Tibial artery (tissue), 4 donors: ENCODE results near the gene LKAAEAR1.
"Not testable (repeated sequence)": the region's sequence is repeated elsewhere in the genome, so short reads cannot be mapped to it uniquely, and the experiment has no call there.

Experiments
- DNase-seq, 2 donors: peaks; one replicate each; pipeline ENCODE4 v3.0.0-alpha.2; 2019
- H3K27ac ChIP-seq, 2 donors: fragments of 200-600 bp; sonication (generic) in 1 of 2; 1 replicate in 1 of 2; 2 replicates in 1 of 2; pipeline ENCODE4 v1.5.1; 2018 to 2019; ENCODE audit warnings: mild to moderate bottlenecking in 1 of 2
- H3K27me3 ChIP-seq, 2 donors: fragments of 200-600 bp; sonication (generic) in 1 of 2; one replicate each; pipeline versions ENCODE4 v1.5.1 to v1.6.0; 2016 to 2019
- H3K36me3 ChIP-seq, 3 donors: fragments of 200-600 bp; sonication (generic) in 2 of 3; one replicate each; pipeline ENCODE4 v1.5.1; 2016 to 2019; ENCODE audit warnings: mild to moderate bottlenecking in 2 of 3
- H3K4me1 ChIP-seq, 4 donors: fragments of 200-600 bp; sonication (generic) in 2 of 4; 1 replicate in 3 of 4; 2 replicates in 1 of 4; pipeline ENCODE4 v1.5.1; 2016 to 2019
- H3K4me3 ChIP-seq, 2 donors: fragments of 200-600 bp; sonication (generic) in 1 of 2; 1 replicate in 1 of 2; 2 replicates in 1 of 2; pipeline ENCODE4 v1.5.1; 2018 to 2019; ENCODE audit warnings: mild to moderate bottlenecking in 2 of 2
- H3K9me3 ChIP-seq, 3 donors: fragments of 200-600 bp; sonication (generic) in 1 of 3; one replicate each; pipeline ENCODE4 v1.5.1; 2016 to 2019
- intact Hi-C: fragments of 100-400 bp; cut with DNase I; formaldehyde crosslinking; loops from one replicate; pipeline ENCODE4 v1.15.0; 2023; ENCODE audit warnings: low total_unique reads
- TF ChIP-seq, protein P1 (sequence below), 2 experiments: fragments of 200-600 bp in 1 of 2; fragments of 450-650 bp in 1 of 2; IDR thresholded peaks; one replicate each; pipeline ENCODE4 v1.5.1; 2017 to 2019; ENCODE audit warnings: antibody characterized with exemption in 2 of 2, mild to moderate bottlenecking in 1 of 2, moderate library complexity in 1 of 2

Gene LKAAEAR1

DNA sequence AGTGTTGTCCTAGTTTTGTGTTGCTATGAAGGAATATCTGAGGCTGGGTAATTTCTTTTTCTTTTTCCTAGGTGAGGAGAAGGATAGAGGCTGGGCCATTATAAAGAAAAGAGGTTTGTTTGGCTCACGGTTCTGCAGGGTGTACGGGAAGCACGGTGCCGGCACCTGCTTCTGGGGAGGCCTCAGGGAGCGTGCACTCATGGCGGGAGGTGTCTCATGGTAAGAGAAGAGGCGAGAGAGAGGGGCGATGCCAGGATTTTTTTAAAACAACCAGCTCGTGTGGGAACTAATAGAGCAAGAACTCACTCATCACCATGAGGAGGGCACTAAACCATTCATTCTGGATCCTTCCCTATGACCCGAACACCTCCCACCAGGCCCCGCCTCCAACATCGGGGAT lies 37.4 kb upstream of the LKAAEAR1 start:
- Histone ChIP-seq H3K36me3 (no peaks in the 10 kb centered on the region), H3K9me3 (no peaks in the 10 kb centered on the region), H3K4me1 (peaks cover 0 to 9% (median 5%) of the 10 kb centered on the region in 4 donors), H3K27ac (no peak overlapping the region), H3K27me3 (peaks cover 0 to 29% of the 10 kb centered on the region in 2 donors), H3K4me3 (no peak overlapping the region)
- intact Hi-C loops, result no loop called here
- peak in 1 of 2 donors; percentile 38 for DNase-seq
- TF ChIP-seq, protein P1, sequence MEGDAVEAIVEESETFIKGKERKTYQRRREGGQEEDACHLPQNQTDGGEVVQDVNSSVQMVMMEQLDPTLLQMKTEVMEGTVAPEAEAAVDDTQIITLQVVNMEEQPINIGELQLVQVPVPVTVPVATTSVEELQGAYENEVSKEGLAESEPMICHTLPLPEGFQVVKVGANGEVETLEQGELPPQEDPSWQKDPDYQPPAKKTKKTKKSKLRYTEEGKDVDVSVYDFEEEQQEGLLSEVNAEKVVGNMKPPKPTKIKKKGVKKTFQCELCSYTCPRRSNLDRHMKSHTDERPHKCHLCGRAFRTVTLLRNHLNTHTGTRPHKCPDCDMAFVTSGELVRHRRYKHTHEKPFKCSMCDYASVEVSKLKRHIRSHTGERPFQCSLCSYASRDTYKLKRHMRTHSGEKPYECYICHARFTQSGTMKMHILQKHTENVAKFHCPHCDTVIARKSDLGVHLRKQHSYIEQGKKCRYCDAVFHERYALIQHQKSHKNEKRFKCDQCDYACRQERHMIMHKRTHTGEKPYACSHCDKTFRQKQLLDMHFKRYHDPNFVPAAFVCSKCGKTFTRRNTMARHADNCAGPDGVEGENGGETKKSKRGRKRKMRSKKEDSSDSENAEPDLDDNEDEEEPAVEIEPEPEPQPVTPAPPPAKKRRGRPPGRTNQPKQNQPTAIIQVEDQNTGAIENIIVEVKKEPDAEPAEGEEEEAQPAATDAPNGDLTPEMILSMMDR (IDR thresholded peaks at IDR 0.05), result no peak

DNA sequence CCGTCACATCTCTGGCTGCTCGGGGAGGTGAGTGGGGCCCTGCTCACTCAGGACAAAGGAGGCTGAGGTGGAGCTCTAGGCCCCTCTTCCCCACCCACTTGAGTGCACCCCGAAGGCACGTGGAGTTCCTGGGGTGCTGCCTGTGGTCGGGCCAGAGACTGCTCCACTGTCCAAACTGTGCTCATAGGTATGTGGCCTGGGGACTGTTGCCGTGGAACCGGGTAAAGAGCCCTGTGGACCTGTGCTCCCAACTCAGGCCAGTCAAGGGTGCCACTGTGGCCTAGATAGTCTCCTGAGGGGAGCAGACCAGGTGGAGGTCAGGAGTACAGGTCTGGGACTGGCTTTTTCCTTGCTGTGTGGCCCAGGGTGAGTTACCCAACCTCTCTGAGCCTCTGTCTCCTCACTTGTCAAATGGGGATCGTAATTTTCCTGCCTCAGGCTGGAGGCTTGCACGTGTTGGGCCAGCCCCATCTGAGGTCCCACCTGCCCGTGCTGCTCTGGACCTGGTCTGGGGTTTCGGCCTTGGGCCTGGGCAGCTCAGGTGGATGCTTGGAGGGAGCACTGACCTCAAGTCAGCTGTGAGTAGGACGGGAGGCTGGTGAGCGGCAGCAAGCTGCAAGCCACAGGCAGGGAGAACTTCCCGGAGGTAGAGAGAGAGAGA lies 35.6 kb upstream of the LKAAEAR1 start:
- DNase-seq, result peak in 1 of 2 donors; percentile 54
- H3K36me3 ChIP-seq, result no peaks in the 10 kb centered on the region
- H3K4me1 ChIP-seq, result peaks cover 0 to 9% (median 5%) of the 10 kb centered on the region in 4 donors
- TF ChIP-seq, protein P1 (IDR thresholded peaks at IDR 0.05), result no peak
- no peak overlapping the region for H3K27ac ChIP-seq
- intact Hi-C loops, result no loop called here
- H3K9me3 ChIP-seq, result no peaks in the 10 kb centered on the region
- peaks cover 0 to 31% of the 10 kb centered on the region in 2 donors for H3K27me3 ChIP-seq
- no peak overlapping the region for H3K4me3 ChIP-seq

DNA sequence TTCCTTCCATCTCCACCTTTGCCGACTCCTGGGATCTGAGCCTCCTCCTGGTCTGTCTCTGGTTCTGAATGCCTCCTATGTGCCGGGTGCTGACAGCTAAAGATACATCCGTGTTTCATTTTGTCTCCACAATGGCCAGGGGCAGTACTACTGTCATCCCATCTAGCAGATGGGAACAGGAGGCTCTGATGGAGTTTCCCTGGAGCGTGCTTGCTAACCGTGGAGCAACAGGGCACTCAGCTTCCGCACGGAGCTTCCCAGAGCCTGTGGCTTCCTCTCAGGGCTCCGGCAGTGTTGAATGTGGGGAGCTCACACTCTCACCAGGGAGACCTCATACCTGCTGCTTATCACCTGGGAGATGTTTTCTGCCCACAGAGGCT lies 35.1 kb upstream of the LKAAEAR1 start:
- no peak overlapping the region for H3K27ac ChIP-seq
- H3K4me1 ChIP-seq, result peaks cover 0 to 9% (median 5%) of the 10 kb centered on the region in 4 donors
- H3K36me3 ChIP-seq, result no peaks in the 10 kb centered on the region
- intact Hi-C loops, result no loop called here
- TF ChIP-seq, protein P1 (IDR thresholded peaks at IDR 0.05), result no peak
- no peak for DNase-seq
- H3K4me3 ChIP-seq, result no peak overlapping the region
- peaks cover 0 to 31% of the 10 kb centered on the region in 2 donors for H3K27me3 ChIP-seq
- no peaks in the 10 kb centered on the region for H3K9me3 ChIP-seq

DNA sequence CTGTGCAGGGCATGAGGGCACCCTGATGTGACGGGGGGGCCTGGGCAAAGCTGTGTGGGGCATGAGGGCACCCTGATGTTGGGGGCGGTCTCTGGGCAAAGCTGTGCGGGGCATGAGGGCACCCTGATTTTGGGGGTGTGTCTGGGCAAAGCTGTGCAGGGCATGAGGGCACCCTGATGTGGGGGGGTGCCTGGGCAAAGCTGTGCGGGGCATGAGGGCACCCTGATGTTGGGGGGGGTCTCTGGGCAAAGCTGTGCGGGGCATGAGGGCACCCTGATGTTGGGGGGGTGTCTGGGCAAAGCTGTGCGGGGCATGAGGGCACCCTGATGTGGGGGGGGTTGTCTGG lies 33.2 kb upstream of the LKAAEAR1 start:
- H3K36me3 ChIP-seq, H3K4me3 ChIP-seq, DNase-seq, H3K9me3 ChIP-seq, intact Hi-C loops, H3K4me1 ChIP-seq, H3K27ac ChIP-seq: not testable (repeated sequence)
- peaks cover 0 to 31% of the 10 kb centered on the region in 2 donors for H3K27me3 ChIP-seq

DNA sequence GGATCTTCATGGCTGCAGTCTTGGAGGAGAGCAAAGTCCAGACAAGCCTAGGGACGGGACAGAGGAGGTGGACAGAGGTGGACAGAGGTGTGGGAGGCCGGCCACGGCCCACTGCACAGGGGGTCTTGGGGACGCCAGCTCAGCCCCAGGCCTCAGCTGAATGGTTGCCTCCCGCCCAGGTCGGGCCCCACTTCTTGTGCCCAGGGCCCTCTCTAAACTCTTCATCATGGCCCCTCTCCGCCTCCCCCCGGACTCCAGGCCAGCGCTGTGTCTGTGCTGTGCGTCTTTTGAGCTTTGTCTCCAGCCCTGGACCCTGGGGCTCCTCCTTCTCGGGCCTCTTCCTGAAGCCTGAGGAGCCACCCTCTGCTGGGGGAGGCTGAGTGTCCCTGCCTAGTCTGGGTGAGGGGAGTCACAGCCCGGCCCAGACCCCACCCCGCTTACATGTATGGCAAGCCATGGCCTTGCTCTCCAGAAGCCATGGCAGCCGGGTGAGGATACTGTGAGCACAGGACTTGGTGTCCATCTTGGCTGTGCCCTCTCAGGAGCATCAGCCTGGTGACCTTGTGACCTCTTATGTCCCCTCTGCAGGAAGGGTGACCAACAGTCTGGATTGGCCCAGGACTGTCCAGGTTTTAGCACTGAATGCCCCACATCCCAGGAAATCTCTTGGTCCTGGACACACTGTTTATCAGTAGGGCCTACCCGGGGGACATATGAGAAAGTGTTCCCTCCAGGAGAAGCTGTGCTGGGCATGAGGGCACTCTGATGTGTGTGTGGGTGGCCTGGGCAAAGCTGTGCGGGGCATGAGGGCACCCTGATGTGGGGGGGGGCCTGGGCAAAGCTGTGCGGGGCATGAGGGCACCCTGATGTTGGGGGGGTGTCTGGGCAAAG lies 32.6 kb upstream of the LKAAEAR1 start:
- H3K27ac ChIP-seq, result no peak overlapping the region
- TF ChIP-seq, protein P1 (IDR thresholded peaks at IDR 0.05), result no peak
- intact Hi-C loops, result no loop called here
- no peaks in the 10 kb centered on the region for H3K9me3 ChIP-seq
- peaks cover 0 to 9% (median 5%) of the 10 kb centered on the region in 4 donors for H3K4me1 ChIP-seq
- peaks cover 0 to 28% of the 10 kb centered on the region in 2 donors for H3K27me3 ChIP-seq
- DNase-seq, result peak in 1 of 2 donors; percentile 53
- no peaks in the 10 kb centered on the region for H3K36me3 ChIP-seq
- no peak overlapping the region for H3K4me3 ChIP-seq

DNA sequence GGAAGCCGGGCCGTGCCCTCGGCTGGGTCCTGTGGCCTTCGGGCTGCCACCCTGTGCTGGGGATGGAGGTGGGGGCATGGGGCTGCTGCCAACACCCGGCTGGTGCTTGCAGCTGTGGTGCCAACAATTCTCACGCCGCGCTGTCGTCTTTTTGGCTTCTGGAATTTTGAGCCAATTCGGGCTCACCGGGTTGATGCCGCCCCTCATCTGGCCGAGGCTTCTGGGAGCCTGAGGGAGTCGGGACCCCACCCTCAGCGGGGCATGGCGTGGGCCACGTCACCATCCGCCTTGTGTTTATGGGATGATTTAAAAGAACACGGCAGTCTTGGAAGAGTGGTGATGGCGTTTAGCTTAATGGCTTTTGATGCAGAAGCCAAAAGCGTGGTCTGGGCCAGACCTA lies 31.8 kb upstream of the LKAAEAR1 start:
- TF ChIP-seq, protein P1 (IDR thresholded peaks at IDR 0.05), result no peak
- no peaks in the 10 kb centered on the region for H3K36me3 ChIP-seq
- peaks cover 0 to 20% of the 10 kb centered on the region in 2 donors for H3K27me3 ChIP-seq
- peaks cover 0 to 9% (median 5%) of the 10 kb centered on the region in 4 donors for H3K4me1 ChIP-seq
- DNase-seq, result peak in 1 of 2 donors; percentile 37
- H3K4me3 ChIP-seq, result no peak overlapping the region
- H3K9me3 ChIP-seq, result no peaks in the 10 kb centered on the region
- intact Hi-C loops, result no loop called here
- no peak overlapping the region for H3K27ac ChIP-seq
